K562 (cell line): Measurements from ENCODE around the gene ZRANB1. TPM values are rescaled to one million over a fixed set of nuclear protein-coding genes. Genes with fewer than 3 reads are reported as not detected.

ENCODE experiments used
- ATAC-seq: fragments of 200-7000 bp; cut with Tn5 transposase; 3 replicates; pipeline ENCODE4 v1.9.1; 2020; ENCODE audit warnings: moderate library complexity
- BruUV-seq: library from RNA; stranded (reverse); fragments of 400-500 nt; replicated peaks from 2 replicates; lab custom pipeline; 2021; lab: Mats Ljungman, UMichigan
- CTCF ChIA-PET: fragments of 300-600 bp; formaldehyde crosslinking; extraction: SDS; loops from one replicate; lab custom pipeline; 2021; ENCODE audit warnings: low intra/inter-chr PET ratio; lab: Yijun Ruan, JAX
- POLR2A ChIA-PET: fragments of 300-600, 350-650 bp; sonication (Branson Sonifier 250); formaldehyde crosslinking; extraction: SDS; loops from one replicate; lab custom pipeline; 2021; ENCODE audit warnings: antibody characterized with exemption, inconsistent platforms; lab: Yijun Ruan, JAX
- DNase-seq, 4 experiments: peaks; one replicate each; pipeline versions ENCODE4 v3.0.0 to v3.0.0-alpha.2; 2011 to 2018; ENCODE audit warnings: low spot score in 3 of 4, mixed read lengths in 3 of 4; ENCODE audit errors: extremely low read depth in 1 of 4
- FAIRE-seq: peaks from 2 replicates; lab custom pipeline; 2011; peaks lifted over from hg19 to GRCh38; lab: Jason Lieb, UNC
- H2AFZ ChIP-seq: 2 replicates; pipeline ENCODE4 v1.6.0; 2011; ENCODE audit warnings: low read depth, low read length, control low read depth, inconsistent platforms
- H3K27ac ChIP-seq: fragments of 200-600 bp; 3 replicates; pipeline ENCODE4 v1.8.0; 2011; ENCODE audit warnings: low read depth, mild to moderate bottlenecking, control low read depth, inconsistent platforms, low read length, moderate library complexity, mixed read lengths; ENCODE audit errors: extremely low read depth
- H3K27me3 ChIP-seq, 2 experiments: fragments of 300-600 bp in 1 of 2; 2 replicates in 1 of 2; 3 replicates in 1 of 2; pipeline versions ENCODE4 v1.6.0 to v1.8.0; 2011; ENCODE audit warnings: inconsistent platforms in 2 of 2, low read length in 2 of 2, mild to moderate bottlenecking in 1 of 2, mixed read lengths in 1 of 2, moderate library complexity in 1 of 2; ENCODE audit not compliant: control insufficient read depth in 2 of 2, insufficient read depth in 2 of 2
- H3K36me3 ChIP-seq: fragments of 300-600 bp; 3 replicates; pipeline ENCODE4 v1.8.0; 2011; ENCODE audit warnings: mild to moderate bottlenecking, low read length, inconsistent platforms; ENCODE audit not compliant: control insufficient read depth, insufficient read depth
- H3K4me1 ChIP-seq, 2 experiments: fragments of 200-600 bp in 1 of 2; replicated peaks in 1 of 2; 2 replicates in 1 of 2; 3 replicates in 1 of 2; pipeline versions ENCODE4 v1.5.1 to v1.8.0; 2011; ENCODE audit warnings: inconsistent platforms in 2 of 2, low read length in 2 of 2, mild to moderate bottlenecking in 1 of 2, mixed read lengths in 1 of 2, moderate library complexity in 1 of 2; ENCODE audit not compliant: control insufficient read depth in 2 of 2, insufficient read depth in 2 of 2
- H3K4me2 ChIP-seq: 2 replicates; pipeline ENCODE4 v1.6.1; 2011; ENCODE audit warnings: low read length, control low read depth, inconsistent platforms, mixed read lengths; ENCODE audit not compliant: insufficient read depth
- H3K4me3 ChIP-seq: fragments of 200-600 bp; sonication (generic), shearing (Covaris generic); 2 replicates; pipeline ENCODE4 v1.5.1; 2016; ENCODE audit warnings: control low read depth, inconsistent platforms
- H3K79me2 ChIP-seq: fragments of 200-600 bp; 3 replicates; pipeline ENCODE4 v1.8.0; 2011; ENCODE audit warnings: low read length, inconsistent platforms; ENCODE audit not compliant: control insufficient read depth, insufficient read depth
- H3K9ac ChIP-seq, 2 experiments: 2 replicates each; pipeline versions ENCODE4 v1.6.0 to v1.6.1; 2011; ENCODE audit warnings: low read depth in 2 of 2, low read length in 2 of 2, control low read depth in 1 of 2, inconsistent platforms in 1 of 2, mild to moderate bottlenecking in 1 of 2, mixed read lengths in 1 of 2; ENCODE audit not compliant: insufficient read depth in 1 of 2
- H3K9me1 ChIP-seq: one replicate; pipeline ENCODE4 v1.6.0; 2011; ENCODE audit warnings: inconsistent platforms, mild to moderate bottlenecking, low read length, moderate library complexity; ENCODE audit not compliant: control insufficient read depth, insufficient read depth
- H3K9me3 ChIP-seq: replicated peaks from 2 replicates; pipeline ENCODE4 v1.5.1; 2011; ENCODE audit warnings: low read depth, low read length, inconsistent platforms; ENCODE audit not compliant: control insufficient read depth, insufficient read depth
- H4K20me1 ChIP-seq: replicated peaks from 2 replicates; pipeline ENCODE4 v1.6.1; 2011; ENCODE audit warnings: low read length, inconsistent platforms, mixed read lengths; ENCODE audit not compliant: control insufficient read depth, insufficient read depth
- CBFA2T2 ChIP-seq: fragments of 450-650 bp; conservative IDR thresholded peaks from 2 replicates; pipeline ENCODE4 v1.6.1; 2017; ENCODE audit warnings: mild to moderate bottlenecking
- CREM ChIP-seq: IDR thresholded peaks from 2 replicates; pipeline ENCODE4 v1.6.1; 2014; ENCODE audit warnings: antibody characterized with exemption, low read depth
- CTBP1 ChIP-seq: fragments of 450-650 bp; IDR thresholded peaks from 2 replicates; pipeline ENCODE4 v1.6.1; 2016; ENCODE audit warnings: borderline replicate concordance
- HMGN3 ChIP-seq: IDR thresholded peaks from 2 replicates; pipeline ENCODE4 v1.6.1; 2011; ENCODE audit warnings: borderline replicate concordance, low read depth, mild to moderate bottlenecking, mixed read lengths, low read length; ENCODE audit not compliant: insufficient read length; ENCODE audit errors: extremely low read depth
- ILK ChIP-seq: fragments of 450-650 bp; IDR thresholded peaks from 2 replicates; pipeline ENCODE4 v1.6.1; 2016; ENCODE audit warnings: missing genetic modification characterization, low read depth, mild to moderate bottlenecking, missing compliant biosample characterization, moderate library complexity, borderline replicate concordance
- L3MBTL2 ChIP-seq: fragments of 450-650 bp; IDR thresholded peaks from 2 replicates; pipeline ENCODE4 v1.6.1; 2016; ENCODE audit warnings: mild to moderate bottlenecking, moderate library complexity
- NCOA1 ChIP-seq: fragments of 450-650 bp; IDR thresholded peaks from 2 replicates; pipeline ENCODE4 v1.6.1; 2016; ENCODE audit warnings: low read depth
- RBFOX2 ChIP-seq: fragments of 200-400 bp; formaldehyde crosslinking; IDR thresholded peaks from 2 replicates; pipeline ENCODE4 v1.6.1; 2017; ENCODE audit warnings: low read depth, mild to moderate bottlenecking, low read length, moderate library complexity
- SIX5 ChIP-seq, 2 experiments: IDR thresholded peaks; 2 replicates each; pipeline ENCODE4 v1.6.1; 2011; ENCODE audit warnings: low read length in 2 of 2, borderline replicate concordance in 1 of 2, low read depth in 1 of 2, mild to moderate bottlenecking in 1 of 2, moderate library complexity in 1 of 2; ENCODE audit not compliant: insufficient read depth in 1 of 2
- WGBS: fragments of 100-300 bp; shearing (Covaris generic); methylation state at CpG from one replicate; pipeline ENCODE4 v1.1.6; 2016; ENCODE audit warnings: low coverage, mixed read lengths; ENCODE audit not compliant: insufficient coverage; ENCODE audit errors: missing lambda C conversion rate; 5-methylcytosine and 5-hydroxymethylcytosine counted together
- in situ Hi-C: fragments of 300-500 bp; cut with MboI; formaldehyde crosslinking; loops from 4 replicates; pipeline ENCODE4 v1.15.0; 2018; ENCODE audit warnings: inconsistent platforms, mixed read lengths
- intact Hi-C: fragments of 100-400 bp; cut with micrococcal nuclease; formaldehyde crosslinking; loops from 2 replicates; pipeline ENCODE4 v1.14.2; 2022
- polyA plus RNA-seq, 8 experiments: library from polyadenylated mRNA; depleted of rRNA in 4 of 8; stranded (reverse) in 5 of 8; unstranded in 3 of 8; fragments of >200 nt; fragmentation: Nextera tagmentation in 2 of 8; fragmentation: Illumina TruSeq in 1 of 8; extraction: Ambion mirVana in 2 of 8; extraction: Trizol in 1 of 8; gene quantifications; 2 replicates each; pipeline versions ENCODE4 v1.2.1 to v1.2.3, GENCODE V29; 2011 to 2014; ENCODE audit warnings: inconsistent platforms in 1 of 8, missing spikeins in 1 of 8
- total RNA-seq, 7 experiments: library from RNA; depleted of rRNA in 6 of 7; stranded (reverse); fragments of >200 nt in 6 of 7; fragmentation: Illumina TruSeq in 2 of 7; extraction: Trizol in 2 of 7; gene quantifications; 2 replicates each; pipeline versions ENCODE4 v1.2.1 to v1.2.3, GENCODE V29; 2011 to 2021; ENCODE audit warnings: low replicate concordance in 1 of 7
- TF ChIP-seq, protein P1 (sequence below): fragments of 450-650 bp; IDR thresholded peaks from 2 replicates; pipeline ENCODE4 v1.6.1; 2016; ENCODE audit warnings: low read depth
- TF ChIP-seq, protein P2 (sequence below): fragments of 250-450 bp; sonication (Bioruptor Pico); IDR thresholded peaks from 2 replicates; pipeline ENCODE4 v1.8.0; 2022; ENCODE audit warnings: inconsistent platforms
- TF ChIP-seq, protein P3 (sequence below): IDR thresholded peaks from 2 replicates; pipeline ENCODE4 v1.6.1; 2012; ENCODE audit warnings: low read depth, low read length, improper control_type of control experiment, borderline replicate concordance

Gene ZRANB1
- total and polyA plus RNA-seq, 9 of the 15 experiments (the other 6 are each of a cell fraction or from before 2014, with no cell fraction given): 0.07 to 1.1 (median 0.64) TPM

DNA sequence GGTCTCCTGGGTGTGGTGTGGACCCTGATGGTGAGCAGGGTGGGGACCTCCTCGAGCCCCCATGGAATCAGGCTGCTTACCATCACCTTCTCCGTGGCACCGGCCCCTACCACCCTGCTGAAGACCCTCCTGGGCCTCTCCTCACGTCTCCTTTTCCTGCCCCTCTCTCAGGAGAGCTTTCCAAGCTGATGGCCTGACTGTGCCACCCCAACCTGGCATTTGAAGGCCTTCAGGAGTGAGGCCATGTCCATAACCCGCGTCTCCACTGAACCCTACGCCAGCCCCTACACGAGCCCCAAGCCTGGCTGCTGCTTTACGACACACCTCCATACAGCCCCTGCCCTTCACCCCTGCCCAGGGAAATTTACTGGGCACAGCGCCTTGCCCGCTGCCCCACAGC, 55.4 kb downstream of the ZRANB1 start:
- no peaks in the 10 kb centered on the region for H3K9me3 ChIP-seq
- no peak overlapping the region for H3K27ac ChIP-seq
- no peak overlapping the region for H3K4me3 ChIP-seq
- FAIRE-seq (no peak), DNase-seq (no peak), ATAC-seq (no peak)
- H3K36me3 ChIP-seq: no peaks in the 10 kb centered on the region
- H3K79me2 ChIP-seq: no peaks in the 10 kb centered on the region
- no peaks in the 10 kb centered on the region for H3K9me1 ChIP-seq
- no peak overlapping the region for H2AFZ ChIP-seq
- intact Hi-C loops: no loop called here
- ChIA-PET CTCF (no interaction called here), POLR2A (no interaction called here)
- in situ Hi-C loops: no loop called here
- no peak overlapping the region for H3K9ac ChIP-seq
- H4K20me1 ChIP-seq: no peaks in the 10 kb centered on the region
- H3K4me1 ChIP-seq: no peaks in the 10 kb centered on the region
- no peaks in the 10 kb centered on the region for H3K27me3 ChIP-seq
- BruUV-seq: no TSS peak
- no CpG with 5 or more reads among the region's 11 CpGs for WGBS
- no peak overlapping the region for H3K4me2 ChIP-seq
- no peak for TF ChIP-seq ILK
- TF ChIP-seq SIX5 (IDR thresholded peaks at IDR 0.05; ENCODE audit: borderline replicate concordance in 1 of 2, insufficient read depth in 1 of 2, low read depth in 1 of 2, low read length in 2 of 2): no peak
- no peak for TF ChIP-seq L3MBTL2
- no peak for TF ChIP-seq NCOA1
- TF ChIP-seq, protein P1, sequence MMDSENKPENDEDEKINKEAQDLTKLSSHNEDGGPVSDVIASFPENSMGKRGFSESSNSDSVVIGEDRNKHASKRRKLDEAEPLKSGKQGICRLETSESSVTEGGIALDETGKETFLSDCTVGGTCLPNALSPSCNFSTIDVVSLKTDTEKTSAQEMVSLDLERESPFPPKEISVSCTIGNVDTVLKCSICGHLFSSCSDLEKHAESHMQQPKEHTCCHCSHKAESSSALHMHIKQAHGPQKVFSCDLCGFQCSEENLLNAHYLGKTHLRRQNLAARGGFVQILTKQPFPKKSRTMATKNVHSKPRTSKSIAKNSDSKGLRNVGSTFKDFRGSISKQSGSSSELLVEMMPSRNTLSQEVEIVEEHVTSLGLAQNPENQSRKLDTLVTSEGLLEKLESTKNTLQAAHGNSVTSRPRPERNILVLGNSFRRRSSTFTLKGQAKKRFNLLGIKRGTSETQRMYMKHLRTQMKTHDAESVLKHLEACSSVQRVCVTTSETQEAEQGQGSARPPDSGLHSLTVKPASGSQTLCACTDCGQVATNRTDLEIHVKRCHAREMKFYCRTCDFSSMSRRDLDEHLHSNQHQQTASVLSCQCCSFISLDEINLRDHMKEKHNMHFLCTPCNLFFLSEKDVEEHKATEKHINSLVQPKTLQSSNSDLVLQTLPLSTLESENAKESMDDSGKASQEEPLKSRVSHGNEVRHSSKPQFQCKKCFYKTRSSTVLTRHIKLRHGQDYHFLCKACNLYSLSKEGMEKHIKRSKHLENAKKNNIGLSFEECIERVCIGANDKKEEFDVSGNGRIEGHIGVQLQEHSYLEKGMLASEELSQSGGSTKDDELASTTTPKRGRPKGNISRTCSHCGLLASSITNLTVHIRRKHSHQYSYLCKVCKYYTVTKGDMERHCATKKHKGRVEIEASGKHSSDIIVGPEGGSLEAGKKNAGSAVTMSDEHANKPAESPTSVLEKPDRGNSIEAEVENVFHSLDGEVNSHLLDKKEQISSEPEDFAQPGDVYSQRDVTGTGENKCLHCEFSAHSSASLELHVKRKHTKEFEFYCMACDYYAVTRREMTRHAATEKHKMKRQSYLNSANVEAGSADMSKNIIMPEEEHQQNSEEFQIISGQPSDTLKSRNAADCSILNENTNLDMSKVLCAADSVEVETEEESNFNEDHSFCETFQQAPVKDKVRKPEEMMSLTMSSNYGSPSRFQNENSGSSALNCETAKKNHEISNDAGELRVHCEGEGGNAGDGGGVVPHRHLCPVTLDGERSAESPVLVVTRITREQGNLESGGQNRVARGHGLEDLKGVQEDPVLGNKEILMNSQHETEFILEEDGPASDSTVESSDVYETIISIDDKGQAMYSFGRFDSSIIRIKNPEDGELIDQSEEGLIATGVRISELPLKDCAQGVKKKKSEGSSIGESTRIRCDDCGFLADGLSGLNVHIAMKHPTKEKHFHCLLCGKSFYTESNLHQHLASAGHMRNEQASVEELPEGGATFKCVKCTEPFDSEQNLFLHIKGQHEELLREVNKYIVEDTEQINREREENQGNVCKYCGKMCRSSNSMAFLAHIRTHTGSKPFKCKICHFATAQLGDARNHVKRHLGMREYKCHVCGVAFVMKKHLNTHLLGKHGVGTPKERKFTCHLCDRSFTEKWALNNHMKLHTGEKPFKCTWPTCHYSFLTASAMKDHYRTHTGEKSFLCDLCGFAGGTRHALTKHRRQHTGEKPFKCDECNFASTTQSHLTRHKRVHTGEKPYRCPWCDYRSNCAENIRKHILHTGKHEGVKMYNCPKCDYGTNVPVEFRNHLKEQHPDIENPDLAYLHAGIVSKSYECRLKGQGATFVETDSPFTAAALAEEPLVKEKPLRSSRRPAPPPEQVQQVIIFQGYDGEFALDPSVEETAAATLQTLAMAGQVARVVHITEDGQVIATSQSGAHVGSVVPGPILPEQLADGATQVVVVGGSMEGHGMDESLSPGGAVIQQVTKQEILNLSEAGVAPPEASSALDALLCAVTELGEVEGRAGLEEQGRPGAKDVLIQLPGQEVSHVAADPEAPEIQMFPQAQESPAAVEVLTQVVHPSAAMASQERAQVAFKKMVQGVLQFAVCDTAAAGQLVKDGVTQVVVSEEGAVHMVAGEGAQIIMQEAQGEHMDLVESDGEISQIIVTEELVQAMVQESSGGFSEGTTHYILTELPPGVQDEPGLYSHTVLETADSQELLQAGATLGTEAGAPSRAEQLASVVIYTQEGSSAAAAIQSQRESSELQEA: no peak
- TF ChIP-seq, protein P2, sequence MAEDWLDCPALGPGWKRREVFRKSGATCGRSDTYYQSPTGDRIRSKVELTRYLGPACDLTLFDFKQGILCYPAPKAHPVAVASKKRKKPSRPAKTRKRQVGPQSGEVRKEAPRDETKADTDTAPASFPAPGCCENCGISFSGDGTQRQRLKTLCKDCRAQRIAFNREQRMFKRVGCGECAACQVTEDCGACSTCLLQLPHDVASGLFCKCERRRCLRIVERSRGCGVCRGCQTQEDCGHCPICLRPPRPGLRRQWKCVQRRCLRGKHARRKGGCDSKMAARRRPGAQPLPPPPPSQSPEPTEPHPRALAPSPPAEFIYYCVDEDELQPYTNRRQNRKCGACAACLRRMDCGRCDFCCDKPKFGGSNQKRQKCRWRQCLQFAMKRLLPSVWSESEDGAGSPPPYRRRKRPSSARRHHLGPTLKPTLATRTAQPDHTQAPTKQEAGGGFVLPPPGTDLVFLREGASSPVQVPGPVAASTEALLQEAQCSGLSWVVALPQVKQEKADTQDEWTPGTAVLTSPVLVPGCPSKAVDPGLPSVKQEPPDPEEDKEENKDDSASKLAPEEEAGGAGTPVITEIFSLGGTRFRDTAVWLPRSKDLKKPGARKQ (CRISPR knock-in tag): no peak
- no peak for TF ChIP-seq HMGN3
- TF ChIP-seq, protein P3, sequence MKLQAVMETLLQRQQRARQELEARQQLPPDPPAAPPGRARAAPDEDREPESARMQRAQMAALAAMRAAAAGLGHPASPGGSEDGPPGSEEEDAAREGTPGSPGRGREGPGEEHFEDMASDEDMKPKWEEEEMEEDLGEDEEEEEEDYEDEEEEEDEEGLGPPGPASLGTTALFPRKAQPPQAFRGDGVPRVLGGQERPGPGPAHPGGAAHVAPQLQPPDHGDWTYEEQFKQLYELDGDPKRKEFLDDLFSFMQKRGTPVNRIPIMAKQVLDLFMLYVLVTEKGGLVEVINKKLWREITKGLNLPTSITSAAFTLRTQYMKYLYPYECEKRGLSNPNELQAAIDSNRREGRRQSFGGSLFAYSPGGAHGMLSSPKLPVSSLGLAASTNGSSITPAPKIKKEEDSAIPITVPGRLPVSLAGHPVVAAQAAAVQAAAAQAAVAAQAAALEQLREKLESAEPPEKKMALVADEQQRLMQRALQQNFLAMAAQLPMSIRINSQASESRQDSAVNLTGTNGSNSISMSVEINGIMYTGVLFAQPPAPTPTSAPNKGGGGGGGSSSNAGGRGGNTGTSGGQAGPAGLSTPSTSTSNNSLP: no peak
- TF ChIP-seq CBFA2T2: no peak
- TF ChIP-seq RBFOX2: no peak
- TF ChIP-seq CREM: no peak
- TF ChIP-seq CTBP1: no peak
